ENCODE data around the gene BCCIP.

Gene BCCIP

DNA sequence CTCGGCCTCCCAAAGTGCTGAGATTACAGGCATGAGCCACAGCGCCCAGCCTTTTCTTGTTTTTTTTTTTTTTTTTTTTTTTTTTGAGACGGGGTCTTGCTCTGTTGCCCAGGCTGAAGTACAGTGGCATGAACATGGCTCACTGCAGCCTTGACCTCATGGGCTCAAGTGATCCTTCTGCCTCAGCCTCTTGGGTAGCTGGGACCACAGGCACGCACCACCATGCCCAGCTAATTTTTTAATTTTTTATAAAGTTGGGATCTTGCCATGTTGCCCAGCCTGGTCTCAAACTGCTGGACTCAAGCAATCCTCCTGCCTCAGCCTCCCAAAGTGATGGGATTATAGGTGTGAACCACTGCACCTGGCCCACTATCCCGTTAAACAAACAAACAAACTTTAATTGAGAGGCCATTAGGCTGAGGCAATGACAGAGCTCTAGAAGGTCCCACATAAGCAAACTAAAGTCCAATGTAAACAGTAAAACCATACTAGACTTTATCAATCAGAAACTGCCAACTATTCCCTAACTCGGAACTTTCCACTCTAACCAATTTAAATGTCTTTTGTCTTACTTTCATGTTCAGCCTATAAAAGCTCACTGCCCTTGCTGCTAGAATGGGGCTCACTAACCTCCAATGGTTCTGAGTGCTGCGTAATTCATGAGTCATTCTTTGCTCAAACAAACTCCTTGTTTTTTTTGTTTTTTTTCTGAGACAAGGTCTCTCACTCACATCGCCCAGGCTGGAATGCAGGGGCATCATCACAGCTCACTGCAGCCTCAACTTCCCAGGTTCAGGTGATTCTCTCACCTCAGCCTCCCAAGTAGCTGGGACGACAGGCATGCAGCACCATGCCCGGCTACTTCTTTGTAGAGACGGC is 55.9 kb downstream of the BCCIP start (continued):
- TF ChIP-seq ARNTL (CRISPR knock-in tag; IDR thresholded peaks at IDR 0.05; ENCODE audit: borderline replicate concordance, low read depth) (no peak), ZFP3 (CRISPR knock-in tag; IDR thresholded peaks at IDR 0.05) (no peak), TOX (CRISPR knock-in tag; IDR thresholded peaks at IDR 0.05; ENCODE audit: borderline replicate concordance) (no peak), ZNF70 (CRISPR knock-in tag; IDR thresholded peaks at IDR 0.05) (no peak)
- TF ChIP-seq, protein P1, sequence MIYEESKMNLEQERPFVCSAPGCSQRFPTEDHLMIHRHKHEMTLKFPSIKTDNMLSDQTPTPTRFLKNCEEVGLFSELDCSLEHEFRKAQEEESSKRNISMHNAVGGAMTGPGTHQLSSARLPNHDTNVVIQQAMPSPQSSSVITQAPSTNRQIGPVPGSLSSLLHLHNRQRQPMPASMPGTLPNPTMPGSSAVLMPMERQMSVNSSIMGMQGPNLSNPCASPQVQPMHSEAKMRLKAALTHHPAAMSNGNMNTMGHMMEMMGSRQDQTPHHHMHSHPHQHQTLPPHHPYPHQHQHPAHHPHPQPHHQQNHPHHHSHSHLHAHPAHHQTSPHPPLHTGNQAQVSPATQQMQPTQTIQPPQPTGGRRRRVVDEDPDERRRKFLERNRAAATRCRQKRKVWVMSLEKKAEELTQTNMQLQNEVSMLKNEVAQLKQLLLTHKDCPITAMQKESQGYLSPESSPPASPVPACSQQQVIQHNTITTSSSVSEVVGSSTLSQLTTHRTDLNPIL (CRISPR knock-in tag; IDR thresholded peaks at IDR 0.05; ENCODE audit: low read depth) = no peak

DNA sequence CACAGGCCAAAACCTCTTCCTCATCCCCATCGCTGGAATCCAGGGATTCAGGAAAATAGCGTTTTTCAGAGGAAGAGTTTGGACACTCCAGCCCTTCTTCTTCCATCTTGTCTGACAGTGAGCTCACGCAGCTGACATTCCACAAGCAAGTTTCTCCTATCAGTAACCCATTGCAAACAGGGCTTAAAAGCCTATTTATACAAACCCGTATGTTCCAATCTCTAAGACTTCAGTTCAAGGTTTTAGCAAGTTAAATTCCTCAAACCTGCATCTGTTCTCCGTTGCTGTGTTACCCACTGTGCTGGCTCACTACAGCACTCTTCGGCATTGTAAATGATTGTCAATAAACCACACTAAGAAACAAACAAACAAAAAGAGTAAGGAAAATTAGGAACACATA is 57.4 kb downstream of the BCCIP start:
- TF ChIP-seq, protein P2, sequence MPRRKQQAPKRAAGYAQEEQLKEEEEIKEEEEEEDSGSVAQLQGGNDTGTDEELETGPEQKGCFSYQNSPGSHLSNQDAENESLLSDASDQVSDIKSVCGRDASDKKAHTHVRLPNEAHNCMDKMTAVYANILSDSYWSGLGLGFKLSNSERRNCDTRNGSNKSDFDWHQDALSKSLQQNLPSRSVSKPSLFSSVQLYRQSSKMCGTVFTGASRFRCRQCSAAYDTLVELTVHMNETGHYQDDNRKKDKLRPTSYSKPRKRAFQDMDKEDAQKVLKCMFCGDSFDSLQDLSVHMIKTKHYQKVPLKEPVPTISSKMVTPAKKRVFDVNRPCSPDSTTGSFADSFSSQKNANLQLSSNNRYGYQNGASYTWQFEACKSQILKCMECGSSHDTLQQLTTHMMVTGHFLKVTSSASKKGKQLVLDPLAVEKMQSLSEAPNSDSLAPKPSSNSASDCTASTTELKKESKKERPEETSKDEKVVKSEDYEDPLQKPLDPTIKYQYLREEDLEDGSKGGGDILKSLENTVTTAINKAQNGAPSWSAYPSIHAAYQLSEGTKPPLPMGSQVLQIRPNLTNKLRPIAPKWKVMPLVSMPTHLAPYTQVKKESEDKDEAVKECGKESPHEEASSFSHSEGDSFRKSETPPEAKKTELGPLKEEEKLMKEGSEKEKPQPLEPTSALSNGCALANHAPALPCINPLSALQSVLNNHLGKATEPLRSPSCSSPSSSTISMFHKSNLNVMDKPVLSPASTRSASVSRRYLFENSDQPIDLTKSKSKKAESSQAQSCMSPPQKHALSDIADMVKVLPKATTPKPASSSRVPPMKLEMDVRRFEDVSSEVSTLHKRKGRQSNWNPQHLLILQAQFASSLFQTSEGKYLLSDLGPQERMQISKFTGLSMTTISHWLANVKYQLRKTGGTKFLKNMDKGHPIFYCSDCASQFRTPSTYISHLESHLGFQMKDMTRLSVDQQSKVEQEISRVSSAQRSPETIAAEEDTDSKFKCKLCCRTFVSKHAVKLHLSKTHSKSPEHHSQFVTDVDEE (CRISPR knock-in tag; IDR thresholded peaks at IDR 0.05) = no peak
- TF ChIP-seq ZNF70 (CRISPR knock-in tag; IDR thresholded peaks at IDR 0.05) (no peak), TCF4 (CRISPR knock-in tag; IDR thresholded peaks at IDR 0.05; ENCODE audit: borderline replicate concordance) (no peak), ZNF565 (CRISPR knock-in tag; conservative IDR thresholded peaks at IDR 0.05; ENCODE audit: low read depth) (no peak), ZC3H10 (CRISPR knock-in tag; IDR thresholded peaks at IDR 0.05) (no peak), PPARA (CRISPR knock-in tag; IDR thresholded peaks at IDR 0.05; ENCODE audit: borderline replicate concordance) (no peak), OSR1 (CRISPR knock-in tag; IDR thresholded peaks at IDR 0.05) (no peak), ESRRG (CRISPR knock-in tag; IDR thresholded peaks at IDR 0.05) (no peak), TOX (CRISPR knock-in tag; IDR thresholded peaks at IDR 0.05; ENCODE audit: borderline replicate concordance) (no peak), ARNTL (CRISPR knock-in tag; IDR thresholded peaks at IDR 0.05; ENCODE audit: borderline replicate concordance, low read depth) (no peak), GLIS3 (CRISPR knock-in tag; IDR thresholded peaks at IDR 0.05) (no peak), ISL1 (CRISPR knock-in tag; IDR thresholded peaks at IDR 0.05) (no peak), BACH2 (CRISPR knock-in tag; IDR thresholded peaks at IDR 0.05; ENCODE audit: borderline replicate concordance) (no peak), SNAI2 (CRISPR knock-in tag; IDR thresholded peaks at IDR 0.05) (no peak), ZFP30 (CRISPR knock-in tag; IDR thresholded peaks at IDR 0.05) (no peak), ZFP3 (CRISPR knock-in tag; IDR thresholded peaks at IDR 0.05) (no peak)
- TF ChIP-seq, protein P3, sequence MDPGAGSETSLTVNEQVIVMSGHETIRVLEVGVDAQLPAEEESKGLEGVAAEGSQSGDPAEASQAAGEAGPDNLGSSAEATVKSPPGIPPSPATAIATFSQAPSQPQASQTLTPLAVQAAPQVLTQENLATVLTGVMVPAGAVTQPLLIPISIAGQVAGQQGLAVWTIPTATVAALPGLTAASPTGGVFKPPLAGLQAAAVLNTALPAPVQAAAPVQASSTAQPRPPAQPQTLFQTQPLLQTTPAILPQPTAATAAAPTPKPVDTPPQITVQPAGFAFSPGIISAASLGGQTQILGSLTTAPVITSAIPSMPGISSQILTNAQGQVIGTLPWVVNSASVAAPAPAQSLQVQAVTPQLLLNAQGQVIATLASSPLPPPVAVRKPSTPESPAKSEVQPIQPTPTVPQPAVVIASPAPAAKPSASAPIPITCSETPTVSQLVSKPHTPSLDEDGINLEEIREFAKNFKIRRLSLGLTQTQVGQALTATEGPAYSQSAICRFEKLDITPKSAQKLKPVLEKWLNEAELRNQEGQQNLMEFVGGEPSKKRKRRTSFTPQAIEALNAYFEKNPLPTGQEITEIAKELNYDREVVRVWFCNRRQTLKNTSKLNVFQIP (CRISPR knock-in tag; IDR thresholded peaks at IDR 0.05; ENCODE audit: borderline replicate concordance, low read depth) = no peak
- TF ChIP-seq, protein P4, sequence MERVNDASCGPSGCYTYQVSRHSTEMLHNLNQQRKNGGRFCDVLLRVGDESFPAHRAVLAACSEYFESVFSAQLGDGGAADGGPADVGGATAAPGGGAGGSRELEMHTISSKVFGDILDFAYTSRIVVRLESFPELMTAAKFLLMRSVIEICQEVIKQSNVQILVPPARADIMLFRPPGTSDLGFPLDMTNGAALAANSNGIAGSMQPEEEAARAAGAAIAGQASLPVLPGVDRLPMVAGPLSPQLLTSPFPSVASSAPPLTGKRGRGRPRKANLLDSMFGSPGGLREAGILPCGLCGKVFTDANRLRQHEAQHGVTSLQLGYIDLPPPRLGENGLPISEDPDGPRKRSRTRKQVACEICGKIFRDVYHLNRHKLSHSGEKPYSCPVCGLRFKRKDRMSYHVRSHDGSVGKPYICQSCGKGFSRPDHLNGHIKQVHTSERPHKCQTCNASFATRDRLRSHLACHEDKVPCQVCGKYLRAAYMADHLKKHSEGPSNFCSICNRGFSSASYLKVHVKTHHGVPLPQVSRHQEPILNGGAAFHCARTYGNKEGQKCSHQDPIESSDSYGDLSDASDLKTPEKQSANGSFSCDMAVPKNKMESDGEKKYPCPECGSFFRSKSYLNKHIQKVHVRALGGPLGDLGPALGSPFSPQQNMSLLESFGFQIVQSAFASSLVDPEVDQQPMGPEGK (CRISPR knock-in tag; IDR thresholded peaks at IDR 0.05; ENCODE audit: borderline replicate concordance) = no peak
- ATAC-seq = no peak

DNA sequence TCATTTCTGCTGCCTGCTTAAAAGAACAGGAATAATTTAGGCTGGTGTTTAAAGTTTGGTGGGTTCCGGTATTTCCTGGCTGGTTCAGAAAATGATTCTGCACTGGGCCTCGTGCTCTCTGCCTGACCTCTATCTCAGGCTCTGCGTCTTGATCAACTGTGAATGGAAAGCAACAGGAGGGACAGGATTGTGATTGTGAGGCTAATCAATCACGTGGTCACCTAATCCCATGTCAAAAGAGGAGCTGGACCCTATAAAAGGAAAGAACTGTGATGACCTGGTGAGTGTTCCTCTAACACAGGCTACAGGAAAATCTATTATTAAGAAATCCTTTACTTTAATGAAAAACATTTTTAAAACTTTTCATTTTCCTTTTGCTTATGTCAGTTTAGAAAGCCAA is 57.8 kb downstream of the BCCIP start, which contains the start of gene DHX32:
Gene DHX32 (minus strand): TSS at position 101 of the 400 bp plus-strand sequence. CDS start 468 bp downstream, outside the sequence.
- ATAC-seq = no peak
- TF ChIP-seq, protein P3 (CRISPR knock-in tag; IDR thresholded peaks at IDR 0.05; ENCODE audit: borderline replicate concordance, low read depth) = no peak
- no peak for TF ChIP-seq ISL1 (CRISPR knock-in tag; IDR thresholded peaks at IDR 0.05)
- TF ChIP-seq, protein P4 (CRISPR knock-in tag; IDR thresholded peaks at IDR 0.05; ENCODE audit: borderline replicate concordance) = no peak
- no peak for TF ChIP-seq PPARA (CRISPR knock-in tag; IDR thresholded peaks at IDR 0.05; ENCODE audit: borderline replicate concordance)
- TF ChIP-seq ARNTL (CRISPR knock-in tag; IDR thresholded peaks at IDR 0.05; ENCODE audit: borderline replicate concordance, low read depth) = no peak
- TF ChIP-seq ZC3H10 (CRISPR knock-in tag; IDR thresholded peaks at IDR 0.05) = no peak
- no peak for TF ChIP-seq ZNF70 (CRISPR knock-in tag; IDR thresholded peaks at IDR 0.05)
- TF ChIP-seq TOX (CRISPR knock-in tag; IDR thresholded peaks at IDR 0.05; ENCODE audit: borderline replicate concordance) = no peak
- TF ChIP-seq, protein P1 (CRISPR knock-in tag; IDR thresholded peaks at IDR 0.05; ENCODE audit: low read depth) = no peak
- TF ChIP-seq ESRRG (CRISPR knock-in tag; IDR thresholded peaks at IDR 0.05) = no peak
- TF ChIP-seq GLIS3 (CRISPR knock-in tag; IDR thresholded peaks at IDR 0.05) = no peak
- no peak for TF ChIP-seq CSDC2 (CRISPR knock-in tag; IDR thresholded peaks at IDR 0.05)
- TF ChIP-seq, protein P5, sequence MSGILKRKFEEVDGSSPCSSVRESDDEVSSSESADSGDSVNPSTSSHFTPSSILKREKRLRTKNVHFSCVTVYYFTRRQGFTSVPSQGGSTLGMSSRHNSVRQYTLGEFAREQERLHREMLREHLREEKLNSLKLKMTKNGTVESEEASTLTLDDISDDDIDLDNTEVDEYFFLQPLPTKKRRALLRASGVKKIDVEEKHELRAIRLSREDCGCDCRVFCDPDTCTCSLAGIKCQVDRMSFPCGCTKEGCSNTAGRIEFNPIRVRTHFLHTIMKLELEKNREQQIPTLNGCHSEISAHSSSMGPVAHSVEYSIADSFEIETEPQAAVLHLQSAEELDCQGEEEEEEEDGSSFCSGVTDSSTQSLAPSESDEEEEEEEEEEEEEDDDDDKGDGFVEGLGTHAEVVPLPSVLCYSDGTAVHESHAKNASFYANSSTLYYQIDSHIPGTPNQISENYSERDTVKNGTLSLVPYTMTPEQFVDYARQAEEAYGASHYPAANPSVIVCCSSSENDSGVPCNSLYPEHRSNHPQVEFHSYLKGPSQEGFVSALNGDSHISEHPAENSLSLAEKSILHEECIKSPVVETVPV (CRISPR knock-in tag; IDR thresholded peaks at IDR 0.05) = no peak

Measured in SK-N-SH treated with all-trans-retinoic acid at 6 μM for 48 hours (cell line).